ENCODE results near the gene UIMC1. TPM values are rescaled to one million over a fixed set of nuclear protein-coding genes. Genes with fewer than 3 reads are reported as not detected.

The UIMC1 gene
- polyA plus RNA-seq, 2 donors, result 14.0 to 16.3 TPM

DNA sequence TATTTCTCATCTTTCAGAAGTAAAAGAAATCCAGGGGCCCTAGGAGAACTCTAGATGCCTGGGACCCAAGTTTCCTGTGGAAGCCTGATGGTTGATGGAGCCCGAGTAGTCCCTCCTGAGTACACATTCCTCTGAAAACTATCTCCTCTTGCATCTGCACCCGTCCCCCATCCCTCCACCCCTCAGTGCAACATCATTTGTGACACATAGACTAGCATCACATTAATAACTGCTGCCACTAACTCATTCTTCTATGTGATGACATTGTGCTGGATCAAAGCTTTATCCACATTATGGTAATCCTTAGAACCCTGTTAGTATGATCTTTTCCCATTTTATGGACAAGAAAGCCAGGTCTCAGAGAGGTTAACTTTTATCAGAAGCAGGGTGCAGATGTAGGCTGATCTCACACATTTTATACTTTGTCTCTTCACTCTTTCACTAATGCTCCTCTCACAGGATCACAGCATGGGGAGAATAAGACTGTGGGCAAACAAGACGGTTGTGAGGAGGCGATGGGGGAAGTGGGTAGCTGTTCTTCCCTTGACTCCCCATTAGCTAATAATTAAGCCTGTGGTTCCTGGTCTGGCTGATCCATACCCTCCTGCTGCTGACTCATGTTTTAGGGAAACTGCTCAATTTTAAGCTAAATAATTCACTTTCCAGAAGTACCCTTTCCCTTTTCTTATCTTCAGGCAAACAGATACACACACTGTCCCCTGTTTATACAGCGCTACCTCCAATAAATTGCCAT is 103.5 kb downstream of the UIMC1 start:
- Histone ChIP-seq H3K27me3 (ENCODE audit: control insufficient read depth in 1 of 2, insufficient read depth in 2 of 2, low read length in 2 of 2) (no peaks in the 10 kb centered on the region), H3K9me3 (ENCODE audit: control insufficient read depth in 2 of 2, insufficient read depth in 1 of 2, low read depth in 1 of 2, low read length in 1 of 2) (no peaks in the 10 kb centered on the region), H3K4me3 (ENCODE audit: low read depth in 1 of 2, low read length in 2 of 2) (no peak overlapping the region), H3K4me1 (ENCODE audit: control insufficient read depth in 2 of 2, insufficient read depth in 2 of 2, low read length in 1 of 2) (no peaks in the 10 kb centered on the region), H3K36me3 (ENCODE audit: control insufficient read depth in 2 of 2, insufficient read depth in 2 of 2, low read length in 1 of 2) (peaks cover 13 to 26% of the 10 kb centered on the region in 2 donors), H3K27ac (ENCODE audit: low read depth in 2 of 2, low read length in 1 of 2) (no peak overlapping the region)
- WGBS, 2 donors, result 93 to 96% methylated on average over 5 of the region's 5 CpGs

DNA sequence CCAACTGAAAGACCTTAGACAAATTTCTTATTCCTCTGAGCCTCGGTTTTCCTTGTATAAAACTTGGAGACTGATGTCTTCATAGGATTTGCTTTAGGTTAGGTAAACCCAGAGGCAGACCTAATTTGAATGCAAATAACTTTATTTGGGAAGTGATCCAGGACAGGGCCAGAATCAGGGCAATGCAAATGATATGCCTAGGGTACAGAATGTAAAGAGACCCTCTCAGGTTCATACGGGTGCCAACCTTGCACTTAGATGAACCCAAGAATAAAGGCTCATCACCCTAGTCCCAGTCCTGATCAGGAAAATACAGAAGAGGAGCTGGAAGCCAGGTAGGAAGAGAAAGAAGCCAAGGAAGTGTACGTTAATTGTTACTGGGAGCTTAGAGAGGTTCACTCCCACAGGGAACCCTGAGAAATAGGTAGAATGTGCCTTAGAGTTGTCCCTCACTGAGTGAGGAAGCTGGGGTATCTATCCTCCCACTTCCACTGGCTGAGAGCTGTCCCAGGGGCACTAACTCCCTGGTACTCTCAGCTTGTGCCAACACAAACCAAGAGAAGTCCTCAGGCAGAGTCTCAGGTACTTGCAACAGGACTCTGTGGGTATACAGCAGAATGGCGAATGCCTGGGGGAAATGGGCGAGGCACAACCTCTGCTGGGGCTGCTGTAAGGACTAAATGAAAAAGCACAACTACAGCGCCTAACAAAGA is 104.3 kb downstream of the UIMC1 start:
- Histone ChIP-seq H3K4me1 (ENCODE audit: control insufficient read depth in 2 of 2, insufficient read depth in 2 of 2, low read length in 1 of 2) (no peaks in the 10 kb centered on the region), H3K27me3 (ENCODE audit: control insufficient read depth in 1 of 2, insufficient read depth in 2 of 2, low read length in 2 of 2) (no peaks in the 10 kb centered on the region), H3K9me3 (ENCODE audit: control insufficient read depth in 2 of 2, insufficient read depth in 1 of 2, low read depth in 1 of 2, low read length in 1 of 2) (no peaks in the 10 kb centered on the region), H3K36me3 (ENCODE audit: control insufficient read depth in 2 of 2, insufficient read depth in 2 of 2, low read length in 1 of 2) (peaks cover 13 to 26% of the 10 kb centered on the region in 2 donors), H3K27ac (ENCODE audit: low read depth in 2 of 2, low read length in 1 of 2) (no peak overlapping the region), H3K4me3 (ENCODE audit: low read depth in 1 of 2, low read length in 2 of 2) (no peak overlapping the region)
- 82 to 87% methylated on average over 6 of the region's 6 CpGs for WGBS, 2 donors

DNA sequence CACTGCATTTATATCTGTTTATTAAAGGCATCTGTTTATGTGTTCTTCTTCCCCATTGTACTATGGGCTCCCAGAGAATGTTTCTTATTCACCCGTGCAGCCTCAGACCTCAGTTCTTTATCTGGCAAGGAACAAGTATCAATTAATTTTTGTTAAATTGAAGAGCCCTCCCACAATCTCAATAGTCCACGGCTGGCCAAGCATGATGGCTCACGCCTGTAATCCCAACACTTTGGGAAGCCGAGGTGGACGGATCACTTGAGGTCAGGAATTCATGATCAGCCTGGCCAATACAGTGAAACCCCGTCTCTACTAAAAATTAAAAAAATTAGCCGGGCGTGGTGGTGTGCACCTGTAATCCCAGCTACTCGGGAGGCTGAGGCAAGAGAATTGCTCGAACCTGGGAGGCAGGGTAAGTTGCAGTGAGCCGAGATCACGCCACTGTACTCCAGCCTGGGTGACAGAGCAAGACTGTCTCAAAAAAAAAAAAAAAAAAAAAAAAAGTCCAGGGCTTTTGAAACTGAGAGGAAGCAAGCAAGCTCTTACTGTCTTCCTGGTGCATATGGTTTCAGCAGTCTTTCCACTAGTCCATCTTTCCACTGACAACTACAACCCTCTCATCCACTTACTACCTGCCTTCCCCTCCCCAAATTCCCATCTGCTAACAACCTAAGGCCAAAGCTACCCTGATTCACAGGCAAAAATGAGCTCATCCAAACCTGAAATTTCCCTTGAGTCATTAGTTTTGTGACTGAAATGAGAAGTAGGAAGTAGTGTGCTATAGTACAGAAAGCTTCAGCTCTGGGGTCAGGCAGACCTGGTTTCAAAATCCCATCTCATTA is 105.1 kb downstream of the UIMC1 start:
- no peak overlapping the region for H3K4me3 ChIP-seq (ENCODE audit: low read depth in 1 of 2, low read length in 2 of 2)
- WGBS, 2 donors, result 88 to 92% methylated on average over 12 of the region's 12 CpGs
- H3K27ac ChIP-seq (ENCODE audit: low read depth in 2 of 2, low read length in 1 of 2), result no peak overlapping the region
- no peaks in the 10 kb centered on the region for H3K4me1 ChIP-seq (ENCODE audit: control insufficient read depth in 2 of 2, insufficient read depth in 2 of 2, low read length in 1 of 2)
- H3K27me3 ChIP-seq (ENCODE audit: control insufficient read depth in 1 of 2, insufficient read depth in 2 of 2, low read length in 2 of 2), result no peaks in the 10 kb centered on the region
- H3K36me3 ChIP-seq (ENCODE audit: control insufficient read depth in 2 of 2, insufficient read depth in 2 of 2, low read length in 1 of 2), result peaks cover 7 to 19% of the 10 kb centered on the region in 2 donors
- H3K9me3 ChIP-seq (ENCODE audit: control insufficient read depth in 2 of 2, insufficient read depth in 1 of 2, low read depth in 1 of 2, low read length in 1 of 2), result no peaks in the 10 kb centered on the region

DNA sequence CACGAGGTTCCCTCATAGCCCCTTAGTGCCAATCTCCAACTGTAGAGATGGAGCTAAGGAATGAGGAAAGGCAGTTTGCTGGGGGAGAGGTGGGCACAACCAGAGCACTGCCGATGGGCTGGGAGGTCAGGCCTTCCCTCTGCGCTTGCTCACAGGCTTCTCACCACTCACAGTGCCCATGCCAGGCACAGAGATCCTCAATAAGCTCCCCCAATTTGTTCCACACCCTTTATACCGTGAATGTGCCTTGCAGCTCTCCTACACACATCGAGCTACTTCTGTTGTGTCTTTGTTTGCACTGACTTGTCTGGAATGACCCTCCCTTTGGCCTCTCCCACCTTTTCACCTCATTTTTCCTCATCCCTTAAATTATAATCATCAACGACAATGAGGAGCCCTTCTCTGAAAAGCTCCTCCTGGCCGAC is 105.8 kb downstream of the UIMC1 start:
- Histone ChIP-seq H3K36me3 (ENCODE audit: control insufficient read depth in 2 of 2, insufficient read depth in 2 of 2, low read length in 1 of 2) (peaks cover 7 to 14% of the 10 kb centered on the region in 2 donors), H3K27ac (ENCODE audit: low read depth in 2 of 2, low read length in 1 of 2) (no peak overlapping the region), H3K9me3 (ENCODE audit: control insufficient read depth in 2 of 2, insufficient read depth in 1 of 2, low read depth in 1 of 2, low read length in 1 of 2) (no peaks in the 10 kb centered on the region), H3K4me3 (ENCODE audit: low read depth in 1 of 2, low read length in 2 of 2) (no peak overlapping the region), H3K4me1 (ENCODE audit: control insufficient read depth in 2 of 2, insufficient read depth in 2 of 2, low read length in 1 of 2) (no peaks in the 10 kb centered on the region), H3K27me3 (ENCODE audit: control insufficient read depth in 1 of 2, insufficient read depth in 2 of 2, low read length in 2 of 2) (no peaks in the 10 kb centered on the region)
- WGBS, 2 donors, result 71 to 72% methylated on average over 7 of the region's 7 CpGs

DNA sequence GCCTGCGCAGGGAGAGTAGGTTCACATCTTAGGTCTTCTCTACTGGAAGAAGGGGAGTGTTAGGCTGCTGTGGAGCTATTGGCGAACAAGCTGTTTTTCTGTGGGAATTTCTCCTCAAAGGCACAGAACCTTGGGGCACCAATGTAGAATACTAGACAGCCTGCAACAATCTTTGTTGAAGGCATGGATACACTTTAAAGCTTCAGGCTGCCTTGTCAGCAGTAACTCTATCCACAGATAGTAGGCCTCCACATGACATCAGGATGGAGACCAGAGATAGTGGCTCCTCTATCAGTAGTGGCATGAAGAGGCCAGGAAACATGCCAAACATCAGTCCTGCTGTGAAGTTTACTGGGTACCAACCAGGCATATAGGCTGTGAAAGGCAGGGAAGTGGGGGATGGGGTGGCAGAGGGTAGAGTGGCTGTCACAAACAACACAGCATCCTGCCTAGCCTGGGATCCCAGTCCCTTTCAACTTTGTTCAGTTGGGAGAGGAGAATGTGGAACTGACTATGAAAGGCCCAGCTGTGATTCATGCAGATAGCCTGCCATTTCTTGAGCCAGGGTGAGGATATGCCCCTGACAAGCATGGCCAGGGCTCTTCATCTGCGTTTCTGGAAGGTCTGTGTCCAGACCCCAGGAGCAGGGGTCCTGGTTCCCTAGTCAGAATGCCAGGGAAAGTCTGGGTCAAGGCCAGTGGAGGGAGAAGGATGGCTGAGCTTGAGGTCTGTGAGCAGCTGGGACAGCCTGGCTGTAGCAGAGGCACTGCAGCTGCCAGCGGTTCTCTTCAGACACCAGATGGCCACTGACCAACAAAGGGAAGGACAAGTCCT is 106.4 kb downstream of the UIMC1 start:
- no peaks in the 10 kb centered on the region for H3K27me3 ChIP-seq (ENCODE audit: control insufficient read depth in 1 of 2, insufficient read depth in 2 of 2, low read length in 2 of 2)
- H3K27ac ChIP-seq (ENCODE audit: low read depth in 2 of 2, low read length in 1 of 2), result no peak overlapping the region
- H3K4me1 ChIP-seq (ENCODE audit: control insufficient read depth in 2 of 2, insufficient read depth in 2 of 2, low read length in 1 of 2), result no peaks in the 10 kb centered on the region
- no peaks in the 10 kb centered on the region for H3K9me3 ChIP-seq (ENCODE audit: control insufficient read depth in 2 of 2, insufficient read depth in 1 of 2, low read depth in 1 of 2, low read length in 1 of 2)
- peaks cover 7 to 12% of the 10 kb centered on the region in 2 donors for H3K36me3 ChIP-seq (ENCODE audit: control insufficient read depth in 2 of 2, insufficient read depth in 2 of 2, low read length in 1 of 2)
- WGBS, 2 donors, result 83 to 88% methylated on average over 4 of the region's 4 CpGs
- H3K4me3 ChIP-seq (ENCODE audit: low read depth in 1 of 2, low read length in 2 of 2), result no peak overlapping the region

DNA sequence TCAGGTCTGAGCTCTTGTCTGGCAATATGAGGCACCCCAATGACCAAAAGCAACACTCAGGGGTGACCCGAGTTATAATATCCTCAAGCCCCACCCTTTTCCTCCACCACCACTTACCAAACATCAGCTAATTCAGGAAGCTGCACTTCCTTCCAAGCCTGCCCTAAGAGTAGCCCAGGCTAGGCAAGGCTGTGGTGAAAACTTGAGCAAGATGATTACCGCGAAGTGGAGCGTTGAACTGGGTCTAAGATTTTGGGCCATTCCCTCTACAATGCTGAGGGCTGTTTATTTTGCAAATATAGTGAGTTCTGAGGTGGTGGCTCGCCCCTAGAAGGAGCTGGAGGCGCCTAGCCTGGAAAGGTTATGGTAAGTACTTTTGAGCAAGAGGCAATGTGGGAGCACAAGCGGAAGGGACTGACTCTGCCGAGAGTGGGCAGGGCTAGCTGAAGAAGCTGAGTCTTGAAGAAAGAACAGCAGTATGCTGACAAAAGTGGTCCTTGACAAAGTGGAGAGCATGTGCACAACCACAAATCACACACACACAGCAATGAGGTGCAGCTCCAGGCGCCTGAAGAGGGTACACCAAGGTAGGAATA is 107.2 kb downstream of the UIMC1 start, which contains the start of gene HK3:
HK3 (minus strand) TSS at position 51 of the 596 bp plus-strand sequence. CDS start 3,187 bp downstream, outside the sequence.
- H3K4me3 ChIP-seq (ENCODE audit: low read depth in 1 of 2, low read length in 2 of 2), result no peak within 1 kb of the TSS
- H3K9me3 ChIP-seq (ENCODE audit: control insufficient read depth in 2 of 2, insufficient read depth in 1 of 2, low read depth in 1 of 2, low read length in 1 of 2), result no peaks in the 10 kb centered on the region
- WGBS, 2 donors, result 66 to 70% methylated on average over 9 of the region's 9 CpGs
- H3K36me3 ChIP-seq (ENCODE audit: control insufficient read depth in 2 of 2, insufficient read depth in 2 of 2, low read length in 1 of 2), result peaks cover 7% of the 10 kb centered on the region in 2 donors
- H3K27me3 ChIP-seq (ENCODE audit: control insufficient read depth in 1 of 2, insufficient read depth in 2 of 2, low read length in 2 of 2), result no peaks in the 10 kb centered on the region
- no peak within 1 kb of the TSS for H3K27ac ChIP-seq (ENCODE audit: low read depth in 2 of 2, low read length in 1 of 2)
- H3K4me1 ChIP-seq (ENCODE audit: control insufficient read depth in 2 of 2, insufficient read depth in 2 of 2, low read length in 1 of 2), result no peaks in the 10 kb centered on the region

DNA sequence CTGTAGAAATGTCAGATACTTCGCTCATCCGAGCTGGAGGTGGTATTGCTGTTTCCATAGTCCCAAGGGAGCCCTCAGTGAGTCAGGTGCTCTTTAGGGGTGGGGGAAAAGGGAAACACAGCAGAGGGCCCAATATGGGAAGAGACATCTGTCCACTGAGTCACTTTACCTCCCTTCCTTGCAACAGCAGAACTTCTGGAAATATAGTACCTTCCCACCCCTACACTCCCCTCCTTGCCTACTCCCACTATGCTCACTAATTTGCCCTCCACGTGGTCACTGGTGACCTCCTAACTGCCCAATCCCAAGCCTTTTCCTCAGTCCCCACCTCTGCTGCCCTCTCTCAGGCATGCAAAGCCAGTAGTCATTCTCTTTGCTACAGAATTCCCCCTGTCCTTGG is 109.3 kb downstream of the UIMC1 start:
- no peak overlapping the region for H3K4me3 ChIP-seq (ENCODE audit: low read depth in 1 of 2, low read length in 2 of 2)

DNA sequence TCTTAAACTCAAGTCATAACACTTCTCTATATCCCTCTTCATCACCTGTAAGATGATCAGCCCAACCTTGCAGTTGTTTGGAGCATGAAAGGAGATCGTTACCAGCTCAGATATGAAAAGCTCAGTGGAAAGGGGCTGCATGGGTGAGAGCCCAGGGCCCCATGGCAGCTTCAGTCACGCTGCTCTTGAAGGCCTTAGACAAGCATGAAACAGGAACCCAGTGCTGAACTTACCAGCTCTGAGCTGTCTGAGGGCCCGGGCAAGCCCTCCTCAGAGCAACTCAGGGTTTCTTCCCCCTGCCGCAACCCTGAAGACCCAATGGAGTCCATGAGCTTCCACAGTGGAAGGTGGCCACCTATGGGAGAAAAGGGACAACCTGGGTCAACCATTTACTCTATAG is 110.7 kb downstream of the UIMC1 start:
- Histone ChIP-seq H3K27ac (ENCODE audit: low read depth in 2 of 2, low read length in 1 of 2) (no peak overlapping the region), H3K4me3 (ENCODE audit: low read depth in 1 of 2, low read length in 2 of 2) (no peak overlapping the region), H3K27me3 (ENCODE audit: control insufficient read depth in 1 of 2, insufficient read depth in 2 of 2, low read length in 2 of 2) (no peaks in the 10 kb centered on the region), H3K4me1 (ENCODE audit: control insufficient read depth in 2 of 2, insufficient read depth in 2 of 2, low read length in 1 of 2) (no peaks in the 10 kb centered on the region), H3K36me3 (ENCODE audit: control insufficient read depth in 2 of 2, insufficient read depth in 2 of 2, low read length in 1 of 2) (no peaks in the 10 kb centered on the region), H3K9me3 (ENCODE audit: control insufficient read depth in 2 of 2, insufficient read depth in 1 of 2, low read depth in 1 of 2, low read length in 1 of 2) (no peaks in the 10 kb centered on the region)
- 83 to 85% methylated on average over 4 of the region's 4 CpGs for WGBS, 2 donors

More for the DNA sequence above, 109.3 kb downstream of the UIMC1 start:
- Histone ChIP-seq H3K27me3 (ENCODE audit: control insufficient read depth in 1 of 2, insufficient read depth in 2 of 2, low read length in 2 of 2) (no peaks in the 10 kb centered on the region), H3K9me3 (ENCODE audit: control insufficient read depth in 2 of 2, insufficient read depth in 1 of 2, low read depth in 1 of 2, low read length in 1 of 2) (no peaks in the 10 kb centered on the region), H3K27ac (ENCODE audit: low read depth in 2 of 2, low read length in 1 of 2) (no peak overlapping the region), H3K4me1 (ENCODE audit: control insufficient read depth in 2 of 2, insufficient read depth in 2 of 2, low read length in 1 of 2) (no peaks in the 10 kb centered on the region), H3K36me3 (ENCODE audit: control insufficient read depth in 2 of 2, insufficient read depth in 2 of 2, low read length in 1 of 2) (no peaks in the 10 kb centered on the region)
- 56 to 60% methylated on average over 3 of the region's 3 CpGs for WGBS, 2 donors

All from esophagus (tissue), 2 donors.